Stimulated activated CD8-positive, alpha-beta memory T cell treated with anti-CD3 and anti-CD28 coated beads, Interleukin-7, amount 100 ng/mL, for 48 hours (primary cell): Measurements from ENCODE around the gene TBX3.
A peak's percentile ranks its signal among the peaks of the same experiment; 100 is the strongest.

Experiments
- DNase-seq, 2 donors: peaks; one replicate each; pipeline ENCODE4 v3.0.0-alpha.2; 2020; ENCODE audit warnings: low read depth in 1 of 2; ENCODE audit errors: extremely low read depth in 1 of 2

Gene TBX3

DNA sequence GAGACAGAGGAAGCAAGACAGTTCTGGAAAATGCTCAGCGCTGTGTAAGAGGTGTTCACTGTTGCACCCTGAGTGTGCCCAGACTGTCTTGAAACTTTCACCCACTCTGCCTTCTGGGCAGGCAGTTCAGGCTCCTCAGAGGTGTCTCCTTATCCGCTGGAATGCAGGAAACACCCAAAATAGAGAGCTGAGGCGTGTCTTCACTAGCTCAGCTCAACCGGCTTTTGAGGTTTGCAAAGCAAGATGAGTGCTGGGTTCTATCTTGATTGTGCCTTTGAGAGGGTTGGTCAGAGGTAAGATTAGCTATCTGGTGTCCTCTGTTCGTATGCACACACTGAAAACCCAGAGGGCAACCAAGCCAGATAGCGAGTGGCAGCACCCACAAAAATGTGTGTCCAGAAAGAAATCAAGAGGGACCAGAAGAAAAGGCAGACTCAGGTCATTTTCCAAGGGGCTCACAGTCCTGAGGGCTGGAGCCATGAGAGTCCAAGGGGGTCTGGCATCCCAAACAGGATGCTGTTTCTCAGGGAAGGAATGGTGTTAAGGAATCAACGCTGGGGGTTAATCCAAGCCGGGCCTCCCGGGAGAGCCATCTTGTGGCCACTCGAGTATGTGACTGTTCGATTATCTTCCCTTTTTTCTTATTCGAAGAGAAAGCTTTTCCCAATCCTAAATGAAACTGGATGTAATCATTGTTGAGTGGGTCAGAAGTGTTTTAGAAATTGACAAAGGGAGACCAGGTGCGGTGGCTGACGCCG is 47.1 kb downstream of the TBX3 start:
- DNase-seq, result no peak

DNA sequence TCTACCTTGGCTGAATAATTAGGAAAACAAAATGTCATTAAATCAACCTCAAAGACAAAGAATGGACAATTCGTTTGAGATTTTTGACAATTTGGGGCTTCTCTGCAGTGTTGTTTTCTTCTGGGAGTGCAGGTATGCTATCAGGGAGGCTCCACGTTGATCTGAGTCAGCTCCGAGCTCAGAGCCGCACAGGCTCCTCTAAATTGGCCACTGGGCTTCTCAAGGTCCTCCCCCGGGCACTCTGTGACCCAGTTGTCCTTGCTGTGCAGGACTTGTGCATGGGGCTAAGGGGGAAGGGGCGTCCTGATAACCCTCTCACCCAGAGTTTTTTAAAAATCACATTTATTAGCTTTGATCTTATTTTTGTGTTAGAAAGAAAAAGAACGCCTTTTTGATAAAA is 52.7 kb downstream of the TBX3 start:
- DNase-seq, result no peak

DNA sequence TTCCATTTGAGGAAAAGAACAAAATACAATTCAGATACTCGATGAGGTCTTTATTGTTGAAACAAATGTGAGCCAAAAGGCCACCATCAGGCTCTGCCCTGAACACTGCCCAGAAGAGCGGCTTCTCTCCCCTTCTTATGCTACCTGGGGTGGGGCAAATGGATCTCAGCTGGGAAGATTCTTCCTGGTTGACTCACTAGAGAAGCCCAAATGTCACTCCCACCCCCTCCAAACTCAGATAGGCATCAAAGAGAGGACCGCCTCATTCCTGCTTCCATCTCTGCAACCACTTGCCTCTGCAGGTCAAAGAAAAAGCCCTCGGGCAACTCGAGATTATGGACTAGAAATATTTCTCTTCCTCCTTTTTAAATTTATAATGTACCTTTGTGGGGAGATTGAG is 55.8 kb downstream of the TBX3 start:
- DNase-seq, result no peak

DNA sequence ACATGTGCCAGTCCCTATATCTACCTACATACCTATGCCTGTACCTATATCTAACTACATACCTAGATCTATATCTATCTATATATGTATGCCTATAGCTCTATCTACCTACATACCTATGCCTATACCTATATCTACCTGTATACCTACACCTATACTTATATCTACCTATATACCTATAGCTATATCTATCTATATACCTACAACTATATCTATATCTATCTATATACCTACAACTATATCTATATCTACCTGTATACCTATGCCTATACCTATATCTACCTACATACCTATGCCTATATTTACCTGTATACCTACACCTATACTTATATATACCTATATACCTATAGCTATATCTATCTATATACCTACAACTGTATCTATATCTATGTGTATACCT is 56.6 kb downstream of the TBX3 start:
- no peak for DNase-seq

DNA sequence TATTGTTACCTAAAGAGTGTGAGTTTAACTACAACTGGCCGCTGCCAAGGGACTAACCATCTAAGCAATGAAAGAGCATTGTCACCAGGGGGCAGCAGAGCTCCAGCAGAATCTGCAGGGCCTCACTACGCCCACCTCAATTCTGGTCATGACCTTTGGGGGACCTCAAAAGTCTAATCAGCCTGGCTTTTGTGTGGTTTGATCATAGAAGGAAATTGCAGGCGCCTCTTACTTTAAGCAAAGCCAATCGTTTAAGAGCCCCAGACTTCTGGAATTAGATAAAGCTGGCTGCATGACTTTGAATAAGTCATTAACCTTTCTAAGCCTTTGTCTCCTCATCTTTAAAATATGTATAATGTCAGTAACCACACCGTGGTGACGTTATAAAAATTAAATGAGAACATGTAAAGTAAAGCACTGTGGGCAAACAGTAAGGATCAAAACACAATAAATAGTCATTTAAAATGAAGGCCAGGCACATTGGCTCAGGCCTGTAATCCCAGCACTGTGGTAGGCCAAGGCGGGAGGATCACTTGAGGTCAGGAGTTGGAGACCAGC is 58.6 kb downstream of the TBX3 start:
- DNase-seq, result peak; percentile 3 to 32

DNA sequence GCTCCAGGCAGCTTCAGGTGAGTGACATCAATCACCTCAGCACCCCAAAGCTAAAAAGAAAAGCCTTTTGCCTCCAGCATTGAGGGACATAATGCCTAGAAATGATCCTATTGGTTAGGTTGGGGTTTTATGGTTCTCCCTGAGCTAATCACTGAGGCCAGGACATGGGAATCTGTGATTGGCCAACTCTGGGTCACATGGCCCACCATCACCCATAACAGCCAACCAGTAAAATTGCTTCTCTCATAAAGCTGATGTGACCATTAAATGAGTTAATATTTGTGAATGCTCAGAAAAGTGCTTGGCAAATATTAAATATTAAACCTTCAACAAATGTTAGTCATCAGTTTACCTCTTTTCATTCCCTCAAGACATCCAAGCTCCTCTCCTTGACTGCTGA is 60.2 kb downstream of the TBX3 start:
- no peak for DNase-seq
